Activated CD8-positive, alpha-beta memory T cell treated with anti-CD3 and anti-CD28 coated beads, Interleukin-2, amount 50 U/mL, for 1 hour (primary cell): ENCODE measurements around the gene CAPN13.
"Not testable (repeated sequence)": the region's sequence is repeated elsewhere in the genome, so short reads cannot be mapped to it uniquely, and the experiment has no call there.

Experiments
- DNase-seq: peaks from one replicate; pipeline ENCODE4 v3.0.0-alpha.2; 2020; ENCODE audit errors: extremely low read depth

The CAPN13 gene

DNA sequence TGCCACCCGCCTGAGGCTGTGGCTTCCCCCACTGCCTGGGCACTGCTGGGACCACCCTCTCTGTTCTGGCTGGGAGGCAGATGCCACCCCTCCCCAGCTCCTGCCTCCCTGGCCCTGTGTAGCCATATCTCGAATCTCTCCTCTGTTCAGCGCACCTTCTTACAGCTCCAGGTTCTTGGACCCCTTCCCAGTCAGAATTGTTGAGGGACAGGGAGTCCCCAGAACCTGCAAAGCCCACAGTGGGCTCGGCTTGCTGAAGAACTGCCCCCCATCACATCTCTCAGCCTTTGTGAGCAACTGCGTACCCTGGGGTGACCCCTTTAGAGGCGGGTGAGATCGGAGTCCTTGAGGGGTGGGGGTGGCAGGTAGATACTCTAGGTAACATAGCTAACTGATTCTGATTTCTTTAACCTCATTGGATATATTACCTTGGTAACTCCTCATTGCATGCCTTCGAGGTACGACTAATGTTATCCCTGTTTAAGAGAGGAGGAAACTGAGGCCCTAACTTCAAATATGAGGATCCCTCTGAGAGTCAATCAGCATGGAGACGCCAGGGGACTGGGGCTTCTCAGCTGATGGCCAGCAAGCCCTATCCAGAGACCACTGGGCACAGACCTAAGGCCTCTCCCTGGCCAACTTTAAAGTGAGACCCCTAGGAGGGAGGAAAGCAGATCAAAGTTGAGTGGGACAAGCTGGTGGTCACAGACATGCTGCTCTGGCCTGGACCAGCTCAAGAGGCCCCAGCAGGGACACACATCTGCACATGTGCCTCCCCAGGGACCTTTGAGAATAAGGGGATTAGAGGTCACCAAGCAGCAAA, 101.3 kb downstream of the CAPN13 start:
- DNase-seq, result no peak

DNA sequence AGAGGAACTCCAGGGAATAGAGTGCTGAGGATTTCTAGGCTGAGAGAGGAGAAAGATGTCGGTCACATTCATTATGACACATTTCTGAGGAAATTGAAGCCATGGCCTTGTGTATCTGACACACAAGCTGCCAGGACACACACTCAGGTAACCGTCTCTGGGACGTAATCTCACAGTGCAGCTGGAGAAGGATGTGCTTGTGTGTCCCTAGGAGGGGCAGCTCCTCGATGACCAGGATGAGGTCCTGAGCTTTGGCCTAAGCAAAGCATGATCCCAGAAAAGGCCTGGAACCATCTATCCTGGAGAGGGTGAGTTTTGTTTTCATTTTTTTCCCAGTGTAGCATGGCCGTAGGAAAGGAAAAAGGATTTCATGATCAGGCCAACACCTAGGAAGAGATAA, 102.2 kb downstream of the CAPN13 start:
- no peak for DNase-seq

DNA sequence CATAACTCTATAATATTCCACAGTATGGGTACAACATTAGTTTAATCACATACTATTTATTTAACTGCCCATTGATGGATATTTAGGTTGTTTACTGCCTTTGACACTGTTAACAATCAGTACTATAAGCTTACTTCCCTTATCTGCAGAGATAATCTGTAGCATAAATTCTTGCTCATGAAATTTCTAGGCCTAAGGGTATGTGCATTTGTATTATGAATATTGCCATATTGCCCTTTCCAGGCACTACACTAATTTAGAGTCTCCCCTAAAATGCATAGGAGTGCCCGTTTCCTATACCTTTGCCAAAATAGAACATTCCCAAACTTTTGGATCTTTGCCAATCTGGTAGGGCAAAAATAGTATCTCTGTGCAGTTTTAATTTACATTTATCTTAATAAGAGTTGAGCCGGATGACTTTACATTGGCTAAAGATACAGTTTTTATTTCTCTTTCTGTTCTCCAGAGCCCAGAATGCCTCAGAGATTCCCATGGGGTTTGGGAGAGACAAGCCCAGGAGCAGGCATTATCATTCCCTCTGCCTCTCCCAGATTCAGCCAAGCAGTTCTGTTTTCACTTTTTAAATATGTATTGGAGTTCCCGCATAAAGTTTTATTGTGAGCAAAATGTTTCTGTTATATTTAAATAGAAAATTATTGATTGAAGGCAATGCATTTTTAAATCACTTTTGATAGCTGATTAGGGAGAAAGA, 102.8 kb downstream of the CAPN13 start:
- no peak for DNase-seq

DNA sequence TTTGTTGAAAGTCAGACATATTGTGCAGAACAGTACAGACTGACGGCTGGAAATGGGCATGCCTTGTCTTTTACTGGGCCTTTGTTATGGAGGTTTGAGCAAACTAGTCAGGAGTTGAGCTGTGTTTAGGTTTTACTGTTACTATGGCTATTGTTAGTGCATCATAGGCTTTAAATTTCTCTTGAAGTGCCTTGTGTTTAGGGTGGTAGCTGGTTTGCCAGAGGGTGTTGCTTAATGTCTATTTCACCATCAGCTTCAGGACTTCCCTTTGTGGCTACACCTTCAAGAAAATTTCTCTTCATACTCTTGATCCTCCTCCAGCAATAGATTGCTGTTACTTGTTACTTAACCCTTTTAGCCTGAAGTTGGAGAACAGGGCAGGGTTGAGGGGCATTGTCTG, 104.6 kb downstream of the CAPN13 start:
- no peak for DNase-seq

DNA sequence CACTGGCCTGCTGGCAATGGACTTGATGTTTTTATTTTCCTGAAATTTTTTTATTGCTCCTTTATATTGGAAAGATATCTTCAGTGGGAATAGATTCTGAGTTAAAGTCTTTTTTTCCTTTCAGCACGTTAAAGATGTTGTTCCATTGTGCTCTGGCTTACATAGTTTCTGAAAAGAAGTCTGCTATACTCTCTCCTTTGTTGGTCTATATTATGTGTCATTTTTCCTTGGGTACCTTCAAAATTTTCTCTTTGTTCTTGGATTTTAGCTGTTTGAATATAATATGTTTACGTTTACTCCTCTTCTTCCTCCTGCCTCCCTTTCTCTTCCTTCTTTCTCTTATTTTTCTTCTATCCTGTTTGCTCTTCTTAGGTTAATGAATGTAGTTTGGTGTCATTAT, 105.5 kb downstream of the CAPN13 start:
- no peak for DNase-seq

DNA sequence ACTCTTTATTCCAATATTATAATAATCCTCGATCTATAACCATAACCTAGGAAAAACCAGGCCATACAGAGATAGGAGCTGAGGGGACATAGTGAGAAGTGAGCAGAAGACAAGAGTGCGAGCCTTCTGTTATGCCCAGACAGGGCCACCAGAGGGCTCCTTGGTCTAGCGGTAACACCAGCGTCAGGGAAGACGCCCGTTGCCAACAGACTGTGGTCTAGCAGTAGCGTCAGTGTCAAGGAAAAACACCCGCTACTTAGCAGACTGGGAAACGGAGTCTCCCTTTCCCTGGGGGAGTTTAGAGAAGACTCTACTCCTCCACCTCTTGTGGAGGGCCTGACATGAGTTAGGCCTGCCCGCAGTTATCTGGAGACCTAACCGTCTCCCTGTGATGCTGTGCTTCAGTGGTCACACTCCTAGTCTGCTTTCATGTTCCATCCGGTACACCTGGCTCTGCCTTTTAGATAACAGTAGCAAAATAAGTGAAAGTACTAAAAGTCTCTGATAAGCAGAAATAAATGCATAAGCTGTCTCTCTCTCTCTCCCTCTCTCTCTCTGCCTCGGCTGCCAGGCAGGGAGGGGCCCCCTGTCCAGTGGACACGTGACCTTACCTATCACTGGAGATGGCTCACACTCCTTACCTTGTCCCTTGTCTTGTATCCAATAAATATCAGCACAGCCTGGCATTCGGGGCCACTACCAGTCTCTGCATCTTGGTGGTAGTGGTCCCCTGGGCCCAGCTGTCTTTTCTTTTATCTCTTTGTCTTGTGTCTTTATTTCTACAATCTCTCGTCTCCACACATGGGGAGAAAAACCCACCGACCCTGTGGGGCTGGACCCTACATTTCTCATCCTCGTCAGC, 109.8 kb downstream of the CAPN13 start:
- not testable (repeated sequence) for DNase-seq

DNA sequence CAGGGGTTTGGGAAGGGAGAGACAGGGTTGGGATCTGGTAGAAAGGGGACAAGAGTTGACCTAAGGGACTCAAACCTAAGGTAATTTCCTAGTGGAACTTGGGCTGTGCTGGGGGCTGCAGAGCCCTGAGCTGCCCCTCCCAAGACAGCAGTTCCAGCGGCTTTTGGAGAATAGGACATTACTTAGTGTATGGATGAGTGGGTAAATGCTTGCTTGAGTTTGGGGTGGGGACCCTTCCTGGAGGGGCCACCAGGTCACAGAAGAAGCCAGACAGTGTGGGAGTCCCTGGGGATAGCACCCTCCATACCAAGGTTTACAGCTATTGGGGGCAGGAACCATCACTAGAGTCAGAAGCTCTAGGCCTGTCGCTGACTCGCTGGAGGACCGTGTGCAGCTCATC, 111.5 kb downstream of the CAPN13 start:
- DNase-seq, result no peak

DNA sequence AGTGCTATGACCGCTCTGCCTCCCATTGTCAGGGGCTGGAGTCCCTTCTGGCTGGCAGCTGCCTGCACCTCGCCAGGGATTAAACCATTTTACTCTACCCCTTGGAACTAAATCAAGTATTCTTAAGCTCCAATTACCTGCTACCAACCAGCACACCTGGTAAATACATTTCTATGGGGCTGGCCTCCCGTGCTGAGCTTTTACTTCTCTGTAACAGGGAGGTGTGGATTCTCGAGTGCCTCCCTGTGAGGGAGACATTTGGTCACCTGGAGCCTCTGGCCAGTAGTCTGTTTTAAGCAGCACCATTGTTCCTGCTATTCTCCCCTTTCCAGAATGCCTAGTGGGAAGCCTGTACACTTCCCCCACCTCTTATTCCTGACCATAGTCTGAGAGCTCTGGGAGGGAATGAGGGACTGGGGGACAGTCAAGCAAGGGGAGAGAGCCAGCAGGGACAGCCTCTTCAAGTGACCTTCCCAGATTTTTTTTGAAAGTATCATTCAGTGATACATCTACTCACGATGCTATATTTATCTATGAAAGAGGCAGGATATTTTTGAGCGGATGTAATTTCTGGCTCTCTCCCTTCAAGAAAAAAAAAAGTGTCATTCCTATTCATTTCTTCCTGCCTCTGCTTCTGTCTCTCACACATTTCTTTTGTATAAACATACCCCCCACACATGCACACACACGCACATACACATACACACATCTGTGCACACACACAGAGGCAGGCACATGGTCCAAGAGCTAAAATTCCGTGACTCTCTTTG, 112.8 kb downstream of the CAPN13 start:
- DNase-seq, result no peak

DNA sequence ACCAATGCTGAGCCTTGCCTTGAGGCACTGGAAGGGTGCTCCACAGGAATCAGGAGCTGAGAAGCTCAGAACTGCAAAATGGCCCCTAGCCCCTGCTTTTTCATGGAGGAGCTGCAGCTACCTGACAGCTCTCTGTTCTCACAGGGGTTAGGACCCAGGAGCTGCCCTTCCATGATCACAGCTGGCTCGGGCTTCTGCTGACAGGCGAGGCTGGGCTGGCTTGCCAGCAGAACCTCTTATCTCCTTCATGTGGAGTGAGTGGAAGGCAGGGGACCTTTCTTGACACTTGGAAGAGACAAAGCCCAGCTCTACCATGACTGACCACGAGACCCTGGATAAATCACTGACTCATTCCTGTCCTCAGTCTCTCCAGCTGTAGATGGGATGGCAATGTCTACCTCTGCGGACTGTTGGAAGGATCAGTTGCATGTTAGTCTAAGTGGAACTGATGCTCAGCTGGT, 113.4 kb downstream of the CAPN13 start:
- DNase-seq, result no peak

DNA sequence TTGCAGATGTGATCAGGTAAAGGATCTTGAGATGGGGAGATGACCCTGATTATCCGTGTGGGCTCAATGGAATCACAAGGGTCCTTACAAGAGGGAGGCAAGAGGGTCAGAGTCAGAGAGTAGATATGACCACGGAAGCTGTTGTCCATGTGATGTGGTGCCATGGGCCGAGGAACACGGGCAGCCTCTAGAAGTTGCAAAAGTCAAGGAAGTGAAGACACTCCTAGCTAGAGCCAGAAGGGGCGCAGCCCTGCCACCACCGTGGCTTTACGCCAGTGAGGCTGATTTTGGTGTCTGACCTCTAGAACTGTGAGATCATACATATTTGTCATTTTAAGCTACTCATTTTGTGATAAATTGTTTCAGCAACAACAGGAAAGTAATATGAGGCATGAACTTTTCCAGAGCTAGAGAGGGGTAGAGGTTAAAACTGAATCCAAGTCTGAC, 114.4 kb downstream of the CAPN13 start:
- DNase-seq, result no peak

DNA sequence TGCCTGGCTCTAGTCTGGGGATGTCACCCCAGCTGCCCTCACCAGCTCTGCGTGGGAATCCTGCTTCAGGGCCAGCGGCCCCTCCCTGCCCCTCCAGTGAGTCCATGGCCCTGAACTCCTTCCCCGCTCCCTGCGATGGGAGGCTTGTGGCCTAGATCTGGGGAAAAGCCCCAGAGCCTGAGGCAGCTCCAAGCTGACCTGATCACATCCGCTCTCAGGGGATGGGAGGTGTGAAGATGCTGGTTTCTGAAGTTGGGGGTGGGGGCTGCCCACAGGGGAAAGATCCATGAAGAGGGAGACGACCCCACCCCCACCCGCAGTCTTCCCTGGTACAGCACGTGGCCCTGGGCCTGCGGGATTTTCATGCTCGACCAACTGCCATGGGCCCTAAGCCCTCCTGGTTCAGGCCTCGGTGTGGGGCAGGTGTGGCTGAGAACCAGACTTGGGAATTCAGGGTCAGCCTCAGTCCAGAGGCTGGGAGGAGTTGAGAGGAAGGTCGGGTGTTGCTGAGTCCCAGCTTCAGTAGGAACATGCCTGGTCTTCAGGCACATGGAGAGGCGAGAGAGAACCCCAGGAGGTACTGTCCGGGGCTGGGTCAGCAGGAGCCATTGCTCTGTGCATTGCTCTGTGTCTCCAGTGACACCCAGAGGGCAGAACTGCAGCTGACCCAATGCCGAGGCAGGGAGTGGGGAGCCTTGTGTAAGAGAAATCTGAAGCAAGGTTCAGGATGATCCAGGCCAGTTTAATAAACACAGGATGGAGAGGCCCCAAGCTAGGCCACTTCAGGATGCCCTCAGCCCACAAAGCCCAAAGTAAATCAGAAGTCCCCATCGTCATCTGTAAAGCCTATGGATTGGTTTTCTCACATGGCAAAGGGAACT, 115.1 kb downstream of the CAPN13 start:
- DNase-seq, result no peak

DNA sequence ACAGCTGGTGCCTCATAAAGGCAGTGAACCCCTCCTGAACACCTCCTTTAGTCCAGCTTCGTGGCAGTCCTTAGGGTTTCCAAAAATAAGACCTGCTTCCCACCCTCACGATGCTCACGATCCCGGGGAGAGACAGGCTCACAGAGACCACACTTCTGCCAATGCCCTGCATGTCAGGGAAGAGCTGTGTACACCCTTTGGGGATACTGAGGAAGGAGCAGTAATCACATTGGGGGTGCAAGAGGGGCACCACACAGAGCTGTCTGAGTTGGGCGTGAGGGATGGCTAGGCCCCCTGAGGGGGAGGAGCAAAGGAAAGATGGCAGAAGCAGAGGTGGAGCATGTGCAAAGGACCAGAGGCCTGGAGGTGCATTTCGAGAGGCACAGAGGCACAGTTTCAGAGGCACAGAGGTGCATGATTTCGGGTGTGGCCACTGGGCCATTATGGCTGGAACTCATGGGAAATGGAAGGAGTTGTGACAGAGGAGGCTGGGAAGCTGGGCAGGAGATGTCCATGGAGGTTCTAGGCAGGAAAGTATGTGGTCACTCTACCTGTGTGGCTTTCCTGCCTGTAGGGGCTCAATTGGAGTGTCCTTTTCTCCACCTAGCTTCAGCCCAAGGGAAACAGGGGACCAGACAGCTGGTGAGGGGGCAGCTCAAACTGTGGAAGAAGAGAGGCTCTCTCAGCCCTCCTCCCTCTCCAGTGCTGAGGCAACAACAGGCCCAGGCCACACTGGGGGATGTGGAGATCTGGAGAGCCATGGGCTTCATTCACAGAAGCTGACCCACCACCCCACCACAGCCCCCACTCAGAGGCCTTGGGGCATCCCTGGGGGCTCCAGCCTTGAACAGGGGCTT, 115.9 kb downstream of the CAPN13 start:
- no peak for DNase-seq

DNA sequence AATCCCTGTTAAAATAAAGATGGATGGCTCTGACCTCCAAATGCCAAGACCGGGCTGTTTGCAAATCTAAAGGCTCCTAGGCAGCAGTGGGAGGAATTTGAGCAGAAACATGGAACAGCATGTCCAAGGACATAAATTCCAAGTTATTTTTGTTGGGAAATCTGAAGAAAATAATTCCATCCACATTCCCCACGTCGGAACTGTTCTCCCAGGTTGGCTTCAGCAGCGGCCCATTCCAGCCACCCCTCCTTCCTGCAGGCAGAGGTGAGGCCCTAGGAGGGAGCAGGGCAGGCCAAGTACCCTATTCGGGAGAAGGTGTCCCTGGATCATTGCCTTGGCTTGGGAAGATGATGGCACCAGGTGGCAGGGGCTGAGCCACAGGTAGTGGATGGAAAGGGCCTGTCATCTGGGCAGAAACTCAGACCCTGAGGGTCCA, 117.1 kb downstream of the CAPN13 start:
- no peak for DNase-seq

DNA sequence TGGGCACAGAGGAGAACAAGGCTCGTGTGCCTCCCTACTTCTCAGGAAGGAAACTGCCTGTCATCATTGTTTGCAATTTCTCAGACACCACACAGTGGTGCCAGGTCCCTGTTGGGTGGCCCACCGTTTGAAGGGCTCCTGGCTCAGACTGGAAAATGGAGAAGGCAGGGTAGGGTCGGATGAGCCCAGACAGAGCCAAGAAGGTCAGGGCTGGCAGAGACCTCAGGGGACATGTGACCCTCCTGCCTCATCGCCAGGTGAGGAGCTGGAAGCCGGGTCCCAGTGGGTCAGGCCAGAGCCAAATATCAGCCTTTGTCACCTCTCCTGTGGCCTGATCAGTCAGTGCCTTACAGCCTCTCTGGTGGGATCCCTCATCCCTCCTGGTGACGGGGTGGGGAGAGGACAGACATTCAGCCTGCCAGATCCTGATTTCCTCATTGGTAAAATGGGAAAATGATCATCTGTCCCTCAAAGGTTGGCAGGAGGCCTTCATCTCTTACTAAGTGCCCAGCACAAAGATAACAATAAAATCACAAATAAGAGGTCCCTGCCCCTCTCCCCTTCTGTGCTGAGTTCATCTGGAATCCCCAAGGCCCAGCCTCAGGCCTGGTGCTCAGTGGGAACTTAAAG, 117.6 kb downstream of the CAPN13 start:
- no peak for DNase-seq

DNA sequence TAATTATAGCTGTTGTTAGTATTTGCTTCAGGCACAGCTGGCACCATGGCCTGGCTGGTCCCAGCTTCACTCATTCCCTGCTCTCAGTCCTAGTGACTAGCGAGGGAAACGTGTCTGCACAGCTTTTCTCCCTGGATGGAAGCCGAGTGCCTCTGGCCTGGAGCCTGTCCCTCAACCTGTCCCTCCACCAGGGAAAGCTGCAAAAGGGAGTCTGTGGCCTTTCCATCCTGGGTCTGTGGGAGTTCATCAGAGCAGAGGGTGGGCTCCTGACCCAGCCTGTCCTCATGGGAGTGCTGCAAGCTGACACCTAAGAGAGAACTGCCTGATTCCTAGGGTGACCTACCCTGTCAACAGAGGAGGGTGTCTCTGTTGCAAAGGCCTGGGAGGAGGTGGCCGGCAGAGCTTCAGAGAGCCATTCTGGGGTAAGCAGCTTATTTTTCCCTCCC, 118.3 kb downstream of the CAPN13 start:
- no peak for DNase-seq

DNA sequence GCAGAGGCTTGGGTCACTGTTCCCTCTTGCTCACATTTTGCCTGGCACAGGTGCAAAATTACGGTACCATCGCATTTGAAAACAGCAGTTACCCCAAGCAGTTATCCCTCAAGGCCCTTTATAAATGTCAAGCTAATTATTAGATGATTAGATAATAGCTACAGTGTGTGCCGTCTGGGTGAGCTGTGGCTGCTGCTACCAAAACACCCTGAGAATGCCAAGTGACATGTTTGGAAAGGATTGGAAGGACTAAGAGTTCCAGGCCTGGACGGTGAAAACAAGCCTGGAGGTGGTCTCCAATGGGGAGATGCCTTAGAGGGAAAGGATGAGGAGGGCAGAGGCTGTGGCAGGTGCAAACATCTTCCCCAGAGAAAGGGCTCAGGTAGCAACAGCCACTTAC, 120.6 kb downstream of the CAPN13 start:
- DNase-seq, result no peak

DNA sequence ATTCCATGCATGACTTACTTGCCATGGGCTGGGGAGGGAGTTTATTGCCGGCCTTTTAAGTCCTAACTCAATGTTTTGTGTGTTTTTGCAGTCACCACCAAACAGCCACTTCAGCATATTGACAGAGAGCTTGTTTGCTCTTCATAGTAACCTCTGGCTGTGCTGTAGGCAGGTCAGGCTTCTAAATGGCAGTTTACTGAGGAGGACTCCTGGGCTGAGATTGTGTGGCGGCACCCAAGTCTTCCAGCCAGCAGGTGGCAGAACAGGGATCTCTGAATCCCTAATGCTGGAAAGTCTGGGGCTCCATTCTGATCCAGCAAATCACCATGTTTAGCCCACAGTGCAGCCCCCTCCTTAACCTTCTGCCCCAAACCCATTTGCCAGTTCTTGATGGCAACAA, 121.2 kb downstream of the CAPN13 start:
- no peak for DNase-seq

DNA sequence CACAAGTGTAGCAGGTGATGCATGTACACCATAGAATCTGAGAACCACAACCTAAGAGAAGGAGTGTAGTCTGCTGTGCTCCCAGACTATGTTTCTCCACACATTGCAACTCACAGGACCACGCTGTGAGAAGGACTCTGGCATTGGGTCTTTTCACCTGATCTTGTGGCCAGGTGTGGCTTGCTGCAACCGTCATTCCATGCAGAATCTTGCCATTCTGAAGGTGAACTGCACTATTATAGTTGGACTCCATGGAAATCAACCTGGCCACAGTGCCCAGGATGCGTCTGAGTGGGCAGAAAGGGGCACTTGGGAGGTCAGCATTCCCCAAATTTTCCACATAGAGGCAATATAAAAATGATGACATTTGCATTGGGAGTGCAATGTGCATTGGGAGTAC, 122.2 kb downstream of the CAPN13 start:
- no peak for DNase-seq

DNA sequence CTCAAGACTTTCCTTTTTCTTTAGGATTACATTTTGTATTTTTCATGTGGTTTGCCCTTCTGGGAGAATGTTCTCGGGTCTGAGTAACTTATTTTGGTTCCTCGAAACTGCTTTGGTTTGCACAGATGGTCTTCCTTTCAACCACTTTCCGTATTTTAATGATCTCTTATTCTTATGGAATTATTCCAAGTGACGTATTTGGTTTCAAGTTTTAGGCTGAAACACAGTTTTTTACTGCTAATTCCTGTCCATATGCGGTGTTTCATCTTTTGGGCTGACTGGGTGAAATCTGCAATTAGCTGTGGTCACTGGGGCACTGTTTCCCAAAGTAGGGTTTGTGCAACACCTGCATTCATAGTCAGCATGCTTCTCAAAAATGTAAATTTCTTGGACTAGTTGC, 122.7 kb downstream of the CAPN13 start:
- no peak for DNase-seq
